Suprapubic skin (tissue), 3 donors: ENCODE measurements around the gene CKAP2.

ENCODE experiments used
- CTCF ChIP-seq, 2 donors: fragments of 200-600 bp in 1 of 2; fragments of 450-650 bp in 1 of 2; sonication (generic) in 1 of 2; IDR thresholded peaks; one replicate each; pipeline ENCODE4 v1.5.1; 2016 to 2019; ENCODE audit warnings: antibody characterized with exemption in 2 of 2, mild to moderate bottlenecking in 1 of 2, moderate library complexity in 1 of 2
- EP300 ChIP-seq: sonication (generic); formaldehyde crosslinking; IDR thresholded peaks from one replicate; pipeline ENCODE4 v1.6.1; 2017; ENCODE audit warnings: antibody characterized with exemption

GRCh38 chr13:52452470-52452869 is 2.8 kb upstream of the CKAP2 start:
- TF ChIP-seq EP300 (no peak), CTCF (IDR thresholded peaks at IDR 0.05) (no peak)
